ENCODE results near the gene ENAH. TPM values are rescaled to one million over a fixed set of nuclear protein-coding genes. Genes with fewer than 3 reads are reported as not detected.
A peak's percentile ranks its signal among the peaks of the same experiment; 100 is the strongest.
"Not testable (repeated sequence)": the region's sequence is repeated elsewhere in the genome, so short reads cannot be mapped to it uniquely, and the experiment has no call there.

The ENAH gene
- polyA plus RNA-seq, 1 of the 3 experiments (the other 2 are of a cell fraction) = 48.9 TPM

DNA sequence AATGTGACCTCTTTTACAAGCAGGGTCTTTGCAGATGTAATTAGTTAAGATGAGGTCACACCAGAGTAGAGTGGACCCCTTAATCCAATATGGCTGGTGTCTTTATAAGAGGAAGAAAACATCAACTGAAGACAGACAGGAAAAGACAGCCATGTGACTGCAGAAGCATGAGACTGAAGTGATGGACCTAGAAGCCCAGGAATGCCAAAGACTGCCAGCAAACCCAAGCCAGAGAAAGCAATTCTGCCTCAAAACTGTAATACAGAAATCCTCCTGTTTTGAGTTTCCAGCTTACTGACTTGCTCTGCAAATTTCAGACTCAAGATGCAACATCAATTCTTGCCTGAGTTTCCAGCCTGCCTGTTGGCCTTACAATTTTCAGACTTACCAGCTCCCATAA lies 17.3 kb downstream of the ENAH start:
- H3K27ac ChIP-seq (ENCODE audit: low read depth in 2 of 2, low read length in 1 of 2) = no peak overlapping the region; a peak in 1 of 4 replicates
- H3K9me2 ChIP-seq = no peaks in the 10 kb centered on the region
- H3K9me3 ChIP-seq = no peaks in the 10 kb centered on the region
- ChIA-PET CTCF (no interaction called here), POLR2A (no interaction called here)
- H3K79me2 ChIP-seq (ENCODE audit: insufficient read depth) = peaks cover 100% of the 10 kb centered on the region
- no peak for DNase-seq
- no peaks in the 10 kb centered on the region for H3K27me3 ChIP-seq (ENCODE audit: insufficient read depth)
- peaks cover 98% of the 10 kb centered on the region for H4K20me1 ChIP-seq (ENCODE audit: insufficient read depth)
- peaks cover 18% of the 10 kb centered on the region for H3F3A ChIP-seq (replicated peaks; ENCODE audit: insufficient read depth)
- H3K4me2 ChIP-seq = no peak overlapping the region
- peaks cover 0 to 6% of the 10 kb centered on the region in 2 experiments; a peak in 2 of 4 replicates for H3K4me1 ChIP-seq (ENCODE audit: control insufficient read depth in 1 of 2, insufficient read depth in 2 of 2, low read depth in 1 of 2, low read length in 1 of 2)
- H3K36me3 ChIP-seq (replicated peaks in 1 of 2; ENCODE audit: control insufficient read depth in 1 of 2, insufficient read depth in 2 of 2, low read length in 1 of 2) = peaks cover 23 to 36% of the 10 kb centered on the region in 2 experiments
- no peak overlapping the region for H3K9ac ChIP-seq
- H3K4me3 ChIP-seq (ENCODE audit: low read depth in 2 of 2, low read length in 1 of 2) = no peak overlapping the region
- TF ChIP-seq REST (IDR thresholded peaks at IDR 0.05; ENCODE audit: low read depth, low read length) = no peak
- no peak for TF ChIP-seq MEF2A (IDR thresholded peaks at IDR 0.05; ENCODE audit: borderline replicate concordance, low read depth)
- no peak for TF ChIP-seq GABPA (IDR thresholded peaks at IDR 0.05; ENCODE audit: low read depth)
- no peak overlapping the region for H2AFZ ChIP-seq (ENCODE audit: low read depth)

DNA sequence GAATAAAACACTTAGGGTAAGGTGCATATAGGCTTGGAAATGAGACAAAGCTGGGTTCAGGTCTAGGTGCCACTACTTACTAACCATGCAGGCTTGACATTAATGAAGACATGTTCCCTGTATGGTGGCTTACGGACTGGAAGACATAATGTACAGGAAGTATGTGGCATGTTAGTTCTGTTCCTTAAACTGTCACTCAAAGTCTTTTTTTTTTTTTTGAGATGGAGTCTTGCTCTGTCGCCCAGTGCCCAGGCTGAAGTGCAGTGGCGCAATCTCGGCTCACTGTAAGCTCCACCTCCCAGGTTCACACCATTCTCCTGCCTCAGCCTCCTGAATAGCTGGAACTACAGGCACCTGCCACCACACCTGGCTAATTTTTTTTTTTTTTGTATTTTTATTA lies 20.1 kb downstream of the ENAH start:
- H4K20me1 ChIP-seq (ENCODE audit: insufficient read depth) = peaks cover 97% of the 10 kb centered on the region
- peaks cover 0 to 19% of the 10 kb centered on the region in 2 experiments; a peak in 3 of 4 replicates for H3K4me1 ChIP-seq (ENCODE audit: control insufficient read depth in 1 of 2, insufficient read depth in 2 of 2, low read depth in 1 of 2, low read length in 1 of 2)
- peaks cover 100% of the 10 kb centered on the region for H3K79me2 ChIP-seq (ENCODE audit: insufficient read depth)
- H3F3A ChIP-seq (replicated peaks; ENCODE audit: insufficient read depth) = peaks cover 23% of the 10 kb centered on the region
- H3K9ac ChIP-seq; H3K27ac ChIP-seq (ENCODE audit: low read depth in 2 of 2, low read length in 1 of 2); DNase-seq; H3K9me2 ChIP-seq; H3K27me3 ChIP-seq (ENCODE audit: insufficient read depth); H2AFZ ChIP-seq (ENCODE audit: low read depth); H3K4me2 ChIP-seq; H3K4me3 ChIP-seq (ENCODE audit: low read depth in 2 of 2, low read length in 1 of 2); H3K9me3 ChIP-seq: not testable (repeated sequence)
- H3K36me3 ChIP-seq (replicated peaks in 1 of 2; ENCODE audit: control insufficient read depth in 1 of 2, insufficient read depth in 2 of 2, low read length in 1 of 2) = peaks cover 11 to 23% of the 10 kb centered on the region in 2 experiments
- CTCF ChIA-PET = interaction anchor here (0.9 to 1.3 kb wide), 2 partner anchors 61 to 145 kb away, joined by 3 read pairs; partner anchors contain the start of gene SRP9
- POLR2A ChIA-PET = interaction anchor here (0.7 kb wide), 1 partner anchor 49 kb away, joined by 5 read pairs; no protein-coding TSS in a partner anchor
- WGBS (ENCODE audit: low lambda C conversion rate) = 99% methylated on average over 4 of the region's 4 CpGs

DNA sequence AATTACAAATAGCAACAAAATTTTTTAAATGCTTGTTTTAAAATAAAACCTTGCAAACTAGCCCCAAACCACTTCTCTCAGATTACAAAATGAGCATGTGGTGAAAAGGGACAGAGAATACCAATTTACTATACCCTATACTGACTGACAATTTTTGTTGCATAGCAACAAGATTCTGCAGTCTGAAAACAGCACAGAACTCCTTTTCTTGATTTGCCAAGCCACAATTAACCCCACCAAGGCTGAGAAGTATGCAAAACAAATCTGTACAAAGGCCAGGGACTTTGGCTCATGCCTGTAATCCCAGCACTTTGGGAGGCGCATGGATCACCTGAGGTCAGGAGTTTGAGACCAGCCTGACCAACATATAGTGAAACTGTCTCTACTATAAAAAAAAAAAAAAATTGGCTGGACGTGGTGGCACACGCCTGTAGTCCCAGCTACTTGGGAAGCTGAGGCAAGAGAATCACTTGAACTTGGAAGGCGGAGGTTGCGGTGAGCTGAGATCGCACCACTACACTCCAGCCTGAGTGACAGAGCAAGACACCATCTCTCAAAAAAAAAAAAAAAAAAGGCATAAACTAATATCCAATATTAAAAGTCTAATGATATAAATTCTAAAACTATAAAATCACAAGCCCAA lies 21.8 kb downstream of the ENAH start:
- ChIA-PET POLR2A (no interaction called here), CTCF (interaction anchor here (0.9 kb wide), 1 partner anchor 77 kb away, joined by 3 read pairs; no protein-coding TSS in a partner anchor)
- Histone ChIP-seq H3K4me3 (ENCODE audit: low read depth in 2 of 2, low read length in 1 of 2) (no peak overlapping the region), H3K27ac (ENCODE audit: low read depth in 2 of 2, low read length in 1 of 2) (peak overlapping the region in 1 of 2 experiments; percentile 1; a peak in 1 of 4 replicates), H3K9me3 (no peaks in the 10 kb centered on the region), H3F3A (replicated peaks; ENCODE audit: insufficient read depth) (peaks cover 18% of the 10 kb centered on the region), H3K9me2 (no peaks in the 10 kb centered on the region), H3K27me3 (ENCODE audit: insufficient read depth) (no peaks in the 10 kb centered on the region), H3K4me1 (ENCODE audit: control insufficient read depth in 1 of 2, insufficient read depth in 2 of 2, low read depth in 1 of 2, low read length in 1 of 2) (peaks cover 7 to 29% of the 10 kb centered on the region in 2 experiments), H4K20me1 (ENCODE audit: insufficient read depth) (peaks cover 97% of the 10 kb centered on the region), H3K36me3 (replicated peaks in 1 of 2; ENCODE audit: control insufficient read depth in 1 of 2, insufficient read depth in 2 of 2, low read length in 1 of 2) (peaks cover 5 to 16% of the 10 kb centered on the region in 2 experiments), H3K4me2 (no peak overlapping the region), H2AFZ (ENCODE audit: low read depth) (no peak overlapping the region), H3K79me2 (ENCODE audit: insufficient read depth) (peaks cover 100% of the 10 kb centered on the region), H3K9ac (no peak overlapping the region)
- DNase-seq = no peak
- 97% methylated on average over 6 of the region's 6 CpGs for WGBS (ENCODE audit: low lambda C conversion rate)
- TF ChIP-seq RCOR1 (IDR thresholded peaks at IDR 0.05; ENCODE audit: low read length) (no peak), CTCF (IDR thresholded peaks at IDR 0.05) (no peak), NFIC (IDR thresholded peaks at IDR 0.05; ENCODE audit: borderline replicate concordance) (no peak), YY1 (IDR thresholded peaks at IDR 0.05; ENCODE audit: low read depth) (no peak), CHD2 (IDR thresholded peaks at IDR 0.05; ENCODE audit: low read length, partially characterized antibody) (no peak), GATA2 (CRISPR knock-in tag; IDR thresholded peaks at IDR 0.05) (no peak)
